ENCODE data around the gene CCDC78.
A peak's percentile ranks its signal among the peaks of the same experiment; 100 is the strongest.
"Not testable (repeated sequence)": the region's sequence is repeated elsewhere in the genome, so short reads cannot be mapped to it uniquely, and the experiment has no call there.

CCDC78 gene

GRCh38 chr16:691242-691641 lies 35.0 kb downstream of the CCDC78 start:
- not testable (repeated sequence) for DNase-seq

- DNase-seq, result no peak
These were observed 36.9 kb downstream of the CCDC78 start for GRCh38 chr16:689175-689897.

GRCh38 chr16:687499-687898 lies 38.7 kb downstream of the CCDC78 start:
- no peak for DNase-seq

- no peak for DNase-seq
These were observed 39.6 kb downstream of the CCDC78 start for GRCh38 chr16:686459-687260.

- no peak for DNase-seq
These were observed 40.3 kb downstream of the CCDC78 start for GRCh38 chr16:685967-686366.

- DNase-seq, result no peak
These were observed 41.1 kb downstream of the CCDC78 start for GRCh38 chr16:684961-685696.

- DNase-seq, result peak; percentile 98
These were observed 42.0 kb downstream of the CCDC78 start, which contains the start of gene JMJD8 for GRCh38 chr16:684071-684794. Gene JMJD8 (minus strand): TSS chr16:684334. CDS start chr16:684319, 15 bp downstream.

GRCh38 chr16:683396-684070 lies 42.7 kb downstream of the CCDC78 start:
- no peak for DNase-seq

GRCh38 chr16:682493-683395 lies 43.5 kb downstream of the CCDC78 start:
- no peak for DNase-seq

GRCh38 chr16:681746-682427 lies 44.4 kb downstream of the CCDC78 start:
- no peak for DNase-seq

- DNase-seq, result no peak
These were observed 45.1 kb downstream of the CCDC78 start for GRCh38 chr16:680967-681745.

GRCh38 chr16:680625-680945 lies 45.7 kb downstream of the CCDC78 start:
- DNase-seq, result no peak

- DNase-seq, result peak; percentile 89
These were observed 46.2 kb downstream of the CCDC78 start, which contains the start of gene STUB1 for GRCh38 chr16:679814-680624. Gene STUB1 (plus strand): TSS chr16:680410. CDS start chr16:680526, 116 bp downstream.

GRCh38 chr16:678858-679813 lies 47.1 kb downstream of the CCDC78 start:
- DNase-seq, result peak; percentile 55

GRCh38 chr16:678209-678857 lies 47.9 kb downstream of the CCDC78 start:
- no peak for DNase-seq

- DNase-seq, result no peak
These were observed 48.7 kb downstream of the CCDC78 start for GRCh38 chr16:677316-678190.

Measured in stimulated activated CD4-positive, alpha-beta T cell treated with anti-CD3 and anti-CD28 coated beads, Interleukin-4, amount 100 ng/mL, for 24 hours (primary cell).